SK-N-SH treated with all-trans-retinoic acid at 6 μM for 48 hours (cell line): ENCODE results near the gene CCND1.

Experiments
- ATAC-seq: fragments of 200-7000 bp; cut with Tn5 transposase; 3 replicates; pipeline ENCODE4 v1.9.1; 2020; ENCODE audit warnings: mild to moderate bottlenecking, moderate library complexity
- ARNTL ChIP-seq: fragments of 450-650 bp; formaldehyde crosslinking; IDR thresholded peaks from 2 replicates; pipeline ENCODE4 v1.5.0; 2020; ENCODE audit warnings: low read depth, mild to moderate bottlenecking, moderate library complexity, borderline replicate concordance
- BACH2 ChIP-seq: fragments of 250-450 bp; sonication (Bioruptor Pico); IDR thresholded peaks from 2 replicates; pipeline ENCODE4 v1.9.0; 2021; ENCODE audit warnings: mild to moderate bottlenecking, borderline replicate concordance
- CSDC2 ChIP-seq: fragments of 250-450 bp; sonication (Bioruptor Pico); IDR thresholded peaks from 2 replicates; pipeline ENCODE4 v1.5.0; 2020; ENCODE audit warnings: mild to moderate bottlenecking, moderate library complexity
- ESRRG ChIP-seq: fragments of 250-450 bp; sonication (Bioruptor Pico); IDR thresholded peaks from 2 replicates; pipeline ENCODE4 v1.6.1; 2021; ENCODE audit warnings: mild to moderate bottlenecking
- GLIS3 ChIP-seq: fragments of 250-450 bp; sonication (Bioruptor Pico); IDR thresholded peaks from 2 replicates; pipeline ENCODE4 v1.5.0; 2020; ENCODE audit warnings: mild to moderate bottlenecking, moderate library complexity
- ISL1 ChIP-seq: fragments of 250-450 bp; sonication (Bioruptor Pico); IDR thresholded peaks from 2 replicates; pipeline ENCODE4 v2.1.2; 2022; ENCODE audit warnings: mild to moderate bottlenecking, moderate library complexity
- OSR1 ChIP-seq: fragments of 250-450 bp; sonication (Bioruptor Pico); IDR thresholded peaks from 2 replicates; pipeline ENCODE4 v1.8.0; 2022; ENCODE audit warnings: moderate library complexity, mild to moderate bottlenecking, inconsistent platforms
- PPARA ChIP-seq: fragments of 250-450 bp; sonication (Bioruptor Pico); IDR thresholded peaks from 2 replicates; pipeline ENCODE4 v1.5.0; 2020; ENCODE audit warnings: mild to moderate bottlenecking, borderline replicate concordance
- SNAI2 ChIP-seq: fragments of 250-450 bp; sonication (Bioruptor Pico); IDR thresholded peaks from 2 replicates; pipeline ENCODE4 v1.5.0; 2020; ENCODE audit warnings: mild to moderate bottlenecking, moderate library complexity
- TCF4 ChIP-seq: fragments of 250-450 bp; sonication (Bioruptor Pico); IDR thresholded peaks from 2 replicates; pipeline ENCODE4 v1.8.0; 2021; ENCODE audit warnings: mild to moderate bottlenecking, moderate library complexity, borderline replicate concordance
- TOX ChIP-seq: fragments of 250-450 bp; sonication (Bioruptor Pico); IDR thresholded peaks from 2 replicates; pipeline ENCODE4 v1.8.0; 2021; ENCODE audit warnings: mild to moderate bottlenecking, moderate library complexity, borderline replicate concordance
- ZC3H10 ChIP-seq: fragments of 250-450 bp; sonication (Bioruptor Pico); IDR thresholded peaks from 2 replicates; pipeline ENCODE4 v1.5.1; 2021; ENCODE audit warnings: mild to moderate bottlenecking, moderate library complexity
- ZFP3 ChIP-seq: fragments of 250-450 bp; sonication (Bioruptor Pico); IDR thresholded peaks from 2 replicates; pipeline ENCODE4 v1.5.0; 2020; ENCODE audit warnings: mild to moderate bottlenecking, moderate library complexity
- ZNF565 ChIP-seq: fragments of 450-650 bp; formaldehyde crosslinking; conservative IDR thresholded peaks from 2 replicates; pipeline ENCODE4 v1.5.0; 2020; ENCODE audit warnings: low read depth, mild to moderate bottlenecking, moderate library complexity
- ZNF8 ChIP-seq: fragments of 450-650 bp; formaldehyde crosslinking; IDR thresholded peaks from 2 replicates; pipeline ENCODE4 v1.5.0; 2020; ENCODE audit warnings: mild to moderate bottlenecking, moderate library complexity
- TF ChIP-seq, protein P1 (sequence below): fragments of 250-450 bp; sonication (Bioruptor Pico); IDR thresholded peaks from 2 replicates; pipeline ENCODE4 v1.5.0; 2020; ENCODE audit warnings: mild to moderate bottlenecking, moderate library complexity
- TF ChIP-seq, protein P2 (sequence below): fragments of 250-450 bp; sonication (Bioruptor Pico); IDR thresholded peaks from 2 replicates; pipeline ENCODE4 v1.8.0; 2020; ENCODE audit warnings: mild to moderate bottlenecking, moderate library complexity, borderline replicate concordance
- TF ChIP-seq, protein P3 (sequence below): fragments of 250-450 bp; sonication (Bioruptor Pico); IDR thresholded peaks from 2 replicates; pipeline ENCODE4 v1.8.0; 2021; ENCODE audit warnings: low read depth, mild to moderate bottlenecking, moderate library complexity, borderline replicate concordance
- TF ChIP-seq, protein P4 (sequence below): fragments of 250-450 bp; sonication (Bioruptor Pico); IDR thresholded peaks from 2 replicates; pipeline ENCODE4 v1.5.1; 2020; ENCODE audit warnings: low read depth, mild to moderate bottlenecking, moderate library complexity

Gene CCND1

DNA sequence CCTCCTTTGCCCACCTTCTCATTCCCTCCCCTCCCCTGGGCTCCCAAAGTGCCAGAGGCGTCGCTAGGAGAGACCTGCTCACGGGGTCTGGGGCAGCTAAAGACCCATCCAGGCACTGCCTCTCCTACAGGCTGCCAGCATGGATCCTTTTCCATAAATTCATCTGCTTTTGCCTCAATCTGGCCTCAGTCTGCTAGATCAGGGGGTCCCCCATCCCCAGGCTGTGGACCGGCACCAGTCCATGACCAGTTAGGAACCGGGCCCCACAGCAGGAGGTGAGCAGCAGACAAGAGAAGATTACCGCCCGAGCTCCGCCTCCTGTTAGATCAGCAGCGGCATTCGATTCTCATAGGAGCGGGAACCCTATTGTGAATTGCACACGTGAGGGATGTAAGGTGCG is 21.9 kb downstream of the CCND1 start:
- ATAC-seq, result no peak
- TF ChIP-seq, protein P1, sequence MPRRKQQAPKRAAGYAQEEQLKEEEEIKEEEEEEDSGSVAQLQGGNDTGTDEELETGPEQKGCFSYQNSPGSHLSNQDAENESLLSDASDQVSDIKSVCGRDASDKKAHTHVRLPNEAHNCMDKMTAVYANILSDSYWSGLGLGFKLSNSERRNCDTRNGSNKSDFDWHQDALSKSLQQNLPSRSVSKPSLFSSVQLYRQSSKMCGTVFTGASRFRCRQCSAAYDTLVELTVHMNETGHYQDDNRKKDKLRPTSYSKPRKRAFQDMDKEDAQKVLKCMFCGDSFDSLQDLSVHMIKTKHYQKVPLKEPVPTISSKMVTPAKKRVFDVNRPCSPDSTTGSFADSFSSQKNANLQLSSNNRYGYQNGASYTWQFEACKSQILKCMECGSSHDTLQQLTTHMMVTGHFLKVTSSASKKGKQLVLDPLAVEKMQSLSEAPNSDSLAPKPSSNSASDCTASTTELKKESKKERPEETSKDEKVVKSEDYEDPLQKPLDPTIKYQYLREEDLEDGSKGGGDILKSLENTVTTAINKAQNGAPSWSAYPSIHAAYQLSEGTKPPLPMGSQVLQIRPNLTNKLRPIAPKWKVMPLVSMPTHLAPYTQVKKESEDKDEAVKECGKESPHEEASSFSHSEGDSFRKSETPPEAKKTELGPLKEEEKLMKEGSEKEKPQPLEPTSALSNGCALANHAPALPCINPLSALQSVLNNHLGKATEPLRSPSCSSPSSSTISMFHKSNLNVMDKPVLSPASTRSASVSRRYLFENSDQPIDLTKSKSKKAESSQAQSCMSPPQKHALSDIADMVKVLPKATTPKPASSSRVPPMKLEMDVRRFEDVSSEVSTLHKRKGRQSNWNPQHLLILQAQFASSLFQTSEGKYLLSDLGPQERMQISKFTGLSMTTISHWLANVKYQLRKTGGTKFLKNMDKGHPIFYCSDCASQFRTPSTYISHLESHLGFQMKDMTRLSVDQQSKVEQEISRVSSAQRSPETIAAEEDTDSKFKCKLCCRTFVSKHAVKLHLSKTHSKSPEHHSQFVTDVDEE (CRISPR knock-in tag), result no peak
- TF ChIP-seq ZC3H10 (CRISPR knock-in tag) (no peak), TCF4 (CRISPR knock-in tag) (no peak), GLIS3 (CRISPR knock-in tag) (no peak), ARNTL (no peak), PPARA (no peak), BACH2 (CRISPR knock-in tag) (no peak), OSR1 (CRISPR knock-in tag) (no peak), ESRRG (CRISPR knock-in tag) (no peak), ZFP3 (CRISPR knock-in tag) (no peak), ZNF8 (no peak), CSDC2 (no peak), ISL1 (no peak)
- TF ChIP-seq, protein P2, sequence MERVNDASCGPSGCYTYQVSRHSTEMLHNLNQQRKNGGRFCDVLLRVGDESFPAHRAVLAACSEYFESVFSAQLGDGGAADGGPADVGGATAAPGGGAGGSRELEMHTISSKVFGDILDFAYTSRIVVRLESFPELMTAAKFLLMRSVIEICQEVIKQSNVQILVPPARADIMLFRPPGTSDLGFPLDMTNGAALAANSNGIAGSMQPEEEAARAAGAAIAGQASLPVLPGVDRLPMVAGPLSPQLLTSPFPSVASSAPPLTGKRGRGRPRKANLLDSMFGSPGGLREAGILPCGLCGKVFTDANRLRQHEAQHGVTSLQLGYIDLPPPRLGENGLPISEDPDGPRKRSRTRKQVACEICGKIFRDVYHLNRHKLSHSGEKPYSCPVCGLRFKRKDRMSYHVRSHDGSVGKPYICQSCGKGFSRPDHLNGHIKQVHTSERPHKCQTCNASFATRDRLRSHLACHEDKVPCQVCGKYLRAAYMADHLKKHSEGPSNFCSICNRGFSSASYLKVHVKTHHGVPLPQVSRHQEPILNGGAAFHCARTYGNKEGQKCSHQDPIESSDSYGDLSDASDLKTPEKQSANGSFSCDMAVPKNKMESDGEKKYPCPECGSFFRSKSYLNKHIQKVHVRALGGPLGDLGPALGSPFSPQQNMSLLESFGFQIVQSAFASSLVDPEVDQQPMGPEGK (CRISPR knock-in tag), result no peak
- TF ChIP-seq, protein P3, sequence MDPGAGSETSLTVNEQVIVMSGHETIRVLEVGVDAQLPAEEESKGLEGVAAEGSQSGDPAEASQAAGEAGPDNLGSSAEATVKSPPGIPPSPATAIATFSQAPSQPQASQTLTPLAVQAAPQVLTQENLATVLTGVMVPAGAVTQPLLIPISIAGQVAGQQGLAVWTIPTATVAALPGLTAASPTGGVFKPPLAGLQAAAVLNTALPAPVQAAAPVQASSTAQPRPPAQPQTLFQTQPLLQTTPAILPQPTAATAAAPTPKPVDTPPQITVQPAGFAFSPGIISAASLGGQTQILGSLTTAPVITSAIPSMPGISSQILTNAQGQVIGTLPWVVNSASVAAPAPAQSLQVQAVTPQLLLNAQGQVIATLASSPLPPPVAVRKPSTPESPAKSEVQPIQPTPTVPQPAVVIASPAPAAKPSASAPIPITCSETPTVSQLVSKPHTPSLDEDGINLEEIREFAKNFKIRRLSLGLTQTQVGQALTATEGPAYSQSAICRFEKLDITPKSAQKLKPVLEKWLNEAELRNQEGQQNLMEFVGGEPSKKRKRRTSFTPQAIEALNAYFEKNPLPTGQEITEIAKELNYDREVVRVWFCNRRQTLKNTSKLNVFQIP (CRISPR knock-in tag), result no peak

DNA sequence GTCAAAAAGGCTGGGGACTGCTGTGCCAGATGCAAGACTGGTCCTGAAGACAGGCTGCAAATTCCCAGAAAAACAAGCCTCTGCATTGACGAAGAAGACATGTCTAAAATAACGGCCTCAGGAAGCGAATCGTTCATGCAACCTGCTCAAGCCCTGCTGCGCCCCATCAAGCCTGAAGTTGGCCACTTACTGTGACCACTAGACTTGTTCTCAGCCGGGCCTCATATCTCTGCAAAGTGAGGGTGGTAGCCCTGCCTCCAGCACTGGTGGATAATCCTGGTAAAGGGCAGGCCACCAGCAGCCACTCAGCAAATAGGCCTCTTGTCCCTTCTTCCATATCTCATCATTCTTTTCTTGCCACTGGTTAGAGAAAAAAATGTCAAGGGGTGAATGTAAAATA is 22.4 kb downstream of the CCND1 start:
- ATAC-seq, result no peak
- TF ChIP-seq TCF4 (CRISPR knock-in tag) (no peak), GLIS3 (CRISPR knock-in tag) (no peak), PPARA (no peak), BACH2 (CRISPR knock-in tag) (no peak), OSR1 (CRISPR knock-in tag) (no peak), TOX (CRISPR knock-in tag) (no peak), ZFP3 (CRISPR knock-in tag) (no peak), ARNTL (no peak), SNAI2 (CRISPR knock-in tag) (no peak), ZNF565 (CRISPR knock-in tag) (no peak), ISL1 (no peak), ZNF8 (no peak)
- TF ChIP-seq, protein P4, sequence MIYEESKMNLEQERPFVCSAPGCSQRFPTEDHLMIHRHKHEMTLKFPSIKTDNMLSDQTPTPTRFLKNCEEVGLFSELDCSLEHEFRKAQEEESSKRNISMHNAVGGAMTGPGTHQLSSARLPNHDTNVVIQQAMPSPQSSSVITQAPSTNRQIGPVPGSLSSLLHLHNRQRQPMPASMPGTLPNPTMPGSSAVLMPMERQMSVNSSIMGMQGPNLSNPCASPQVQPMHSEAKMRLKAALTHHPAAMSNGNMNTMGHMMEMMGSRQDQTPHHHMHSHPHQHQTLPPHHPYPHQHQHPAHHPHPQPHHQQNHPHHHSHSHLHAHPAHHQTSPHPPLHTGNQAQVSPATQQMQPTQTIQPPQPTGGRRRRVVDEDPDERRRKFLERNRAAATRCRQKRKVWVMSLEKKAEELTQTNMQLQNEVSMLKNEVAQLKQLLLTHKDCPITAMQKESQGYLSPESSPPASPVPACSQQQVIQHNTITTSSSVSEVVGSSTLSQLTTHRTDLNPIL (CRISPR knock-in tag), result no peak
- TF ChIP-seq, protein P2 (CRISPR knock-in tag), result no peak
- TF ChIP-seq, protein P3 (CRISPR knock-in tag), result no peak
- TF ChIP-seq, protein P1 (CRISPR knock-in tag), result no peak
